GM23338 (cell line): ENCODE results near the gene MTCL1. TPM values are rescaled to one million over a fixed set of nuclear protein-coding genes. Genes with fewer than 3 reads are reported as not detected.

Experiments
- ATAC-seq: fragments of 200-7000 bp; cut with Tn5 transposase; 3 replicates; pipeline ENCODE4 v1.9.1; 2020
- DNase-seq: peaks from one replicate; pipeline ENCODE4 v3.0.0-alpha.2; 2015; ENCODE audit warnings: low spot score
- H2AFZ ChIP-seq: fragments of 200-600 bp; sonication (generic); 2 replicates; pipeline ENCODE4 v1.8.0; 2016; ENCODE audit warnings: antibody characterized with exemption, mild to moderate bottlenecking, moderate library complexity
- H3F3A ChIP-seq: fragments of 200-600 bp; sonication (generic); replicated peaks from 2 replicates; pipeline ENCODE4 v1.8.0; 2017; ENCODE audit warnings: antibody characterized with exemption, mixed run types, low read depth
- H3K27ac ChIP-seq: fragments of 200-600 bp; sonication (generic); 2 replicates; pipeline ENCODE4 v1.6.1; 2016; ENCODE audit warnings: low read depth
- H3K27me3 ChIP-seq: fragments of 200-600 bp; sonication (generic); 2 replicates; pipeline ENCODE4 v1.8.0; 2016; ENCODE audit warnings: mild to moderate bottlenecking, mixed run types, moderate library complexity; ENCODE audit not compliant: insufficient read depth
- H3K36me3 ChIP-seq: fragments of 200-600 bp; sonication (generic); 2 replicates; pipeline ENCODE4 v1.8.0; 2016; ENCODE audit warnings: mild to moderate bottlenecking; ENCODE audit not compliant: insufficient read depth
- H3K4me1 ChIP-seq: fragments of 200-600 bp; sonication (generic); 2 replicates; pipeline ENCODE4 v1.8.0; 2016; ENCODE audit warnings: mild to moderate bottlenecking, moderate library complexity; ENCODE audit not compliant: insufficient read depth
- H3K4me2 ChIP-seq: fragments of 200-600 bp; sonication (generic); 2 replicates; pipeline ENCODE4 v1.7.1; 2017; ENCODE audit warnings: mixed run types
- H3K4me3 ChIP-seq: fragments of 200-600 bp; sonication (generic); 2 replicates; pipeline ENCODE4 v1.6.1; 2016; ENCODE audit warnings: mixed run types
- H3K79me2 ChIP-seq: fragments of 200-600 bp; sonication (generic); replicated peaks from 2 replicates; pipeline ENCODE4 v1.8.0; 2017; ENCODE audit warnings: mild to moderate bottlenecking; ENCODE audit not compliant: insufficient read depth
- H3K9me2 ChIP-seq: fragments of 200-600 bp; sonication (generic); 2 replicates; pipeline ENCODE4 v1.8.0; 2017; ENCODE audit not compliant: insufficient read depth
- H4K20me1 ChIP-seq: fragments of 200-600 bp; sonication (generic); replicated peaks from 2 replicates; pipeline ENCODE4 v1.8.0; 2017; ENCODE audit warnings: mild to moderate bottlenecking; ENCODE audit not compliant: insufficient read depth
- H3K27ac Mint-ChIP-seq: 2 replicates; pipeline ENCODE4 v1.8.0; 2020; ENCODE audit warnings: inconsistent platforms, mild to moderate bottlenecking, moderate library complexity, mixed read lengths
- H3K27me3 Mint-ChIP-seq: 3 replicates; pipeline ENCODE4 v1.8.0; 2022; ENCODE audit warnings: low read depth, mild to moderate bottlenecking, moderate library complexity, mixed read lengths, inconsistent platforms; ENCODE audit not compliant: insufficient read depth, poor library complexity
- H3K36me3 Mint-ChIP-seq: 3 replicates; pipeline ENCODE4 v1.8.0; 2021; ENCODE audit warnings: low read depth, mild to moderate bottlenecking, inconsistent platforms, moderate library complexity, mixed read lengths
- H3K4me1 Mint-ChIP-seq: 3 replicates; pipeline ENCODE4 v1.8.0; 2020; ENCODE audit warnings: mild to moderate bottlenecking, inconsistent platforms, mixed read lengths
- H3K4me3 Mint-ChIP-seq: 3 replicates; pipeline ENCODE4 v1.8.0; 2021; ENCODE audit warnings: moderate library complexity, mild to moderate bottlenecking, inconsistent platforms, mixed read lengths
- H3K9me3 Mint-ChIP-seq: 3 replicates; pipeline ENCODE4 v1.8.0; 2020; ENCODE audit warnings: moderate library complexity, mild to moderate bottlenecking, inconsistent platforms, mixed read lengths
- ETS1 ChIP-seq: IDR thresholded peaks from 2 replicates; pipeline ENCODE4 v1.6.1; 2016; ENCODE audit warnings: antibody characterized with exemption
- EZH2phosphoT487 ChIP-seq: fragments of 200-600 bp; sonication (generic); IDR thresholded peaks from one replicate; pipeline ENCODE4 v1.8.1; 2018; ENCODE audit warnings: antibody characterized with exemption; ENCODE audit not compliant: unreplicated experiment
- JUNB ChIP-seq: IDR thresholded peaks from one replicate; pipeline ENCODE4 v1.6.1; 2016; ENCODE audit warnings: antibody characterized with exemption; ENCODE audit not compliant: unreplicated experiment
- REST ChIP-seq: IDR thresholded peaks from one replicate; pipeline ENCODE4 v1.6.1; 2018; ENCODE audit warnings: antibody characterized with exemption; ENCODE audit not compliant: unreplicated experiment
- ZNF114 ChIP-seq: fragments of 250-450 bp; sonication (Bioruptor Pico); IDR thresholded peaks from 2 replicates; pipeline ENCODE4 v1.5.0; 2020; ENCODE audit warnings: mild to moderate bottlenecking, moderate library complexity
- ZNF331 ChIP-seq: fragments of 250-450 bp; sonication (Bioruptor Pico); IDR thresholded peaks from 2 replicates; pipeline ENCODE4 v1.5.0; 2020; ENCODE audit warnings: low read depth, mild to moderate bottlenecking, moderate library complexity
- polyA plus RNA-seq: library from polyadenylated mRNA; unstranded; fragments of >200 nt; fragmentation: Nextera tagmentation; extraction: Ambion mirVana; gene quantifications from 2 replicates; pipeline ENCODE4 v1.2.1, GENCODE V29; 2016
- total RNA-seq: library from RNA; depleted of rRNA; stranded (reverse); fragments of >200 nt; shearing (Covaris generic); gene quantifications from 2 replicates; pipeline ENCODE4 v1.2.3, GENCODE V29; 2014
- TF ChIP-seq, protein P1 (sequence below), 2 experiments: fragments of 200-600 bp in 1 of 2; sonication (generic) in 1 of 2; conservative IDR thresholded peaks; 2 replicates each; pipeline versions ENCODE4 v1.5.1 to v1.6.1; 2016 to 2017; ENCODE audit warnings: antibody characterized with exemption in 2 of 2, low read depth in 2 of 2, mild to moderate bottlenecking in 2 of 2, moderate library complexity in 1 of 2

MTCL1 gene
- total and polyA plus RNA-seq, 2 experiments from 2014 or later: 14.4 to 45.0 TPM

GRCh38 chr18:8688216-8688800, 17.0 kb upstream of the MTCL1 start (continued):
- TF ChIP-seq JUNB (no peak), ETS1 (no peak), REST (no peak), EZH2phosphoT487 (no peak), ZNF114 (CRISPR knock-in tag) (no peak)
- TF ChIP-seq, protein P1, sequence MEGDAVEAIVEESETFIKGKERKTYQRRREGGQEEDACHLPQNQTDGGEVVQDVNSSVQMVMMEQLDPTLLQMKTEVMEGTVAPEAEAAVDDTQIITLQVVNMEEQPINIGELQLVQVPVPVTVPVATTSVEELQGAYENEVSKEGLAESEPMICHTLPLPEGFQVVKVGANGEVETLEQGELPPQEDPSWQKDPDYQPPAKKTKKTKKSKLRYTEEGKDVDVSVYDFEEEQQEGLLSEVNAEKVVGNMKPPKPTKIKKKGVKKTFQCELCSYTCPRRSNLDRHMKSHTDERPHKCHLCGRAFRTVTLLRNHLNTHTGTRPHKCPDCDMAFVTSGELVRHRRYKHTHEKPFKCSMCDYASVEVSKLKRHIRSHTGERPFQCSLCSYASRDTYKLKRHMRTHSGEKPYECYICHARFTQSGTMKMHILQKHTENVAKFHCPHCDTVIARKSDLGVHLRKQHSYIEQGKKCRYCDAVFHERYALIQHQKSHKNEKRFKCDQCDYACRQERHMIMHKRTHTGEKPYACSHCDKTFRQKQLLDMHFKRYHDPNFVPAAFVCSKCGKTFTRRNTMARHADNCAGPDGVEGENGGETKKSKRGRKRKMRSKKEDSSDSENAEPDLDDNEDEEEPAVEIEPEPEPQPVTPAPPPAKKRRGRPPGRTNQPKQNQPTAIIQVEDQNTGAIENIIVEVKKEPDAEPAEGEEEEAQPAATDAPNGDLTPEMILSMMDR (conservative IDR thresholded peaks at IDR 0.05; ENCODE audit: low read depth in 2 of 2): no peak

DNA sequence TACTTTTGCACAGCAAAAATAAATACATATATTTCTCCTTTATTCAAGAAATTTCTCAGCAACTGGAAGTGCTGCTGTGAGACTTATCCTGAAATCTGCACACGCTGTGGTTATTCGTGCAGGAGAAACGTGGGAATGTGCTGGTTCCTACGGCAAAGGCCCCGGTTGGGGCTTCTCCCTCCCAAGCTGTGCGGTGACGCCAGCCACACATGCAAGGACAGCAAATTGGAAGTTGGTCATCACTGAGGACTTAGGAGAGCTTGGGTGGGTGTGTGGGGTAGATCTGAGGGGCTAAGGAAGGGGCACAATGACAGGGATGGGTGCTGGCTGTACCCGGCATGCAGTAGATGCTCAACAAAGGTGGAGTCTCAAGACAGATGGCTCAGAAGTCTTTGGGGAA, 16.5 kb upstream of the MTCL1 start:
- TF ChIP-seq ZNF331 (CRISPR knock-in tag) (no peak), EZH2phosphoT487 (no peak)
- TF ChIP-seq, protein P1 (conservative IDR thresholded peaks at IDR 0.05; ENCODE audit: low read depth in 2 of 2): no peak
- Histone ChIP-seq H3F3A (no peaks in the 10 kb centered on the region), H3K36me3 (no peaks in the 10 kb centered on the region), H3K4me2 (no peak overlapping the region), H4K20me1 (no peaks in the 10 kb centered on the region), H3K79me2 (no peaks in the 10 kb centered on the region), H3K4me3 (no peak overlapping the region), H3K4me1 (peaks cover 24% of the 10 kb centered on the region), H3K9me2 (no peaks in the 10 kb centered on the region), H3K27me3 (no peaks in the 10 kb centered on the region), H2AFZ (peak overlapping the region; percentile 43; the same call in 1 of the 2 replicates), H3K27ac (no peak overlapping the region)
- peaks cover 28% of the 10 kb centered on the region for H3K4me1 Mint-ChIP-seq
- H3K9me3 Mint-ChIP-seq: no peaks in the 10 kb centered on the region
- H3K27ac Mint-ChIP-seq: no peak overlapping the region
- peaks cover 11% of the 10 kb centered on the region for H3K27me3 Mint-ChIP-seq
- no peaks in the 10 kb centered on the region for H3K36me3 Mint-ChIP-seq
- no peak overlapping the region for H3K4me3 Mint-ChIP-seq
- ATAC-seq (no peak), DNase-seq (no peak)
